ENCODE data around the gene SCAPER. TPM values are rescaled to one million over a fixed set of nuclear protein-coding genes. Genes with fewer than 3 reads are reported as not detected.

SCAPER gene
- total RNA-seq, 4 donors from 2014 or later, result 23.5 to 27.7 (median 24.2) TPM

- TF ChIP-seq, protein P1, sequence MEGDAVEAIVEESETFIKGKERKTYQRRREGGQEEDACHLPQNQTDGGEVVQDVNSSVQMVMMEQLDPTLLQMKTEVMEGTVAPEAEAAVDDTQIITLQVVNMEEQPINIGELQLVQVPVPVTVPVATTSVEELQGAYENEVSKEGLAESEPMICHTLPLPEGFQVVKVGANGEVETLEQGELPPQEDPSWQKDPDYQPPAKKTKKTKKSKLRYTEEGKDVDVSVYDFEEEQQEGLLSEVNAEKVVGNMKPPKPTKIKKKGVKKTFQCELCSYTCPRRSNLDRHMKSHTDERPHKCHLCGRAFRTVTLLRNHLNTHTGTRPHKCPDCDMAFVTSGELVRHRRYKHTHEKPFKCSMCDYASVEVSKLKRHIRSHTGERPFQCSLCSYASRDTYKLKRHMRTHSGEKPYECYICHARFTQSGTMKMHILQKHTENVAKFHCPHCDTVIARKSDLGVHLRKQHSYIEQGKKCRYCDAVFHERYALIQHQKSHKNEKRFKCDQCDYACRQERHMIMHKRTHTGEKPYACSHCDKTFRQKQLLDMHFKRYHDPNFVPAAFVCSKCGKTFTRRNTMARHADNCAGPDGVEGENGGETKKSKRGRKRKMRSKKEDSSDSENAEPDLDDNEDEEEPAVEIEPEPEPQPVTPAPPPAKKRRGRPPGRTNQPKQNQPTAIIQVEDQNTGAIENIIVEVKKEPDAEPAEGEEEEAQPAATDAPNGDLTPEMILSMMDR (IDR thresholded peaks at IDR 0.05; ENCODE audit: low read depth), result no peak
Measured at GRCh38 chr15:76626611-76627010, 278.5 kb downstream of the SCAPER start.

DNA sequence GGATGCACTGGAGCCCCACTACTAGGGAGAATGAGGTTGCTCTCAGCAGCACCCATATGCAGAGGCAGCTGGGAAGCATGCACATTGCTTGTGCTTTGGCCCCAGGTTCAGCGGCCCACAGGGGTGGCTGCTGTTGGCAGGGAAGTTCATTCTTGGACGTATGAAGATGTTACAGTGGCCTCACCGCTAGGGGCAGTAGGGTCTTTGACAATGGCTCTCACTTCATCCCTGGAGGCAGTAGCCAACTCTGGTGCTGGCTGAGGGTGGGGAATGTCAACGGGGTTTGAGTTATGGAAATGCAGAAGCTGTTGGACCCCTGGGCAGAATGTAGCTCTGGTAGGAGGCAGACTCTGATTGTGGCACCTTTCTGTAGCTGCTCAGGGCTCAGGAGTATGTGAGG is 279.9 kb downstream of the SCAPER start:
- TF ChIP-seq, protein P1 (IDR thresholded peaks at IDR 0.05; ENCODE audit: low read depth), result no peak

DNA sequence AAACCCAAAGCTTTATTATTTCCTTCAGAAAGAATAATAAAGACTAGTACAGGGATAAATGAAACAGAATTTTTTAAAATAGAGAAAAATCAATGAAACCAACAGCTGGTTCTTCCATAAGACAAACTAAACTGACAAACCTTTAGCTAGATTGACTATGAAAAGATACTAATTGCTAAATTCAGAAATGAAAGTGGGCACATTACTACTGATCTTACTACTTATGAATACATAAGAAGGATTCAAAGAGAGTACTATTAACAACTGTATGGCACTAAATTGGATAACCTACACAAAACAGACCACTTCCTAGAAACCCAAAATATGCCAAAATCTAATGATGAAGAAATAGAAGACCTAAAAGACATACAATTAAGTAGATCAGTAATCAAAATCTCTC is 290.4 kb downstream of the SCAPER start:
- TF ChIP-seq, protein P1 (IDR thresholded peaks at IDR 0.05; ENCODE audit: low read depth), result no peak

DNA sequence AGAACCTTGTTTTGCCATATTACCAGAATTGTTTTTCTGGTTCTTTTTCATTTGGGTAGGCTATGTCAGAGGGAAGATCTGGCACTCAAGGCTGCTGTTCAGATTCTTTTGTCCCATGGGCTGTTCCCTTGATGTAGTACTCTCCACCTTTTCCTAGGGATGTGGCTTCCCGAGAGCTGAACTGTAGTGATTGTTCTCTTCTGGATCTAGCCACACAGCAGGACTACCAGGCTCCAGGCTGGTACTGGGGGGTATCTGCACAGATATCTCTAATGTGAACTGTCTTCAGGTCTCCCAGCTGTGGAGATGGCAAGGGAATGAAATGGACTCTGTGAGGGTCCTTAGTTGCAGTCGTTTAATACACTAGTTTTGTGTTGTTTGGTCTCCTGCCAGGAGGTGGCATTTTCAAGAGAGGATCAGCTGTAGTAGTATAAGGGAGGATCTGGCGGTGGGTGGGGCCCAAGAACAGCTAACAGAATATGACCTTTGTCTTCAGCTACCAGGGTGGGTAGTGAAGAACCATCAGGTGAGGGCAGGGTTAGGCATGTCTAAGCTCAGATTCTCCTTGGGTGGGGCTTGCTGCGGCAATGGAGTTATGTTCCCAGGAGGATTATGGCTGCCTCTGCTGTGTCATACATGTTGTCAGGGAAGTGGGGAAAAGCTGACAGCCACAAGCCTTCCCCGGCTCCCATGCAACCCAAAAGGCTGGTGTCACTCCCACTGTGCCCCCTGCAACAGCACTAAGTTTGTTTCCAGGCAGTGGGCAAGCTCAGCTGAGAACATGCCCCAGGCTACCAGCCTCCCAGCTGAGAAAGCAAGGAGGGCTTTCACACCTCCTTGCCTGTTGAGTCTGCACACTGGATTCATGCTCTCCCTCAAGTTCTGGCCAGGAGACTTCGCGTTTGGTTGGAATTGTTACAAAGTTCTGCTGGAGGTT is 316.1 kb downstream of the SCAPER start:
- TF ChIP-seq, protein P1 (IDR thresholded peaks at IDR 0.05; ENCODE audit: low read depth), result no peak

DNA sequence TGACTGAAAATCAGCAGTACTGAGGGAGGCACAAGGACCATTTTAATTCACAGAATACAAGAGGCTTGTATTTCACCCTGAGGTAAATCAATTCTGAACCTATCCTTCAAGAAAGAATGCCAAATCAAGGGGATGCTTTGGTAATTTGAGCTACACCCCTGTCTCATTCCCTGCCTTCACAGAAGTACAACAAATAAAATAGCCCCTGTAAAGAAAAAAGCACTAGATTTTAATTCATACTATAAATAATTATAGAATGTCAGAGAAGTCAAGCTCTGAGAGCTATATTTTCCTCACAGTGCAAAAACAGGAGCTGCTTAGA is 319.6 kb downstream of the SCAPER start:
- TF ChIP-seq, protein P1 (IDR thresholded peaks at IDR 0.05; ENCODE audit: low read depth), result no peak

GRCh38 chr15:76584868-76585575 is 320.1 kb downstream of the SCAPER start:
- TF ChIP-seq, protein P1 (IDR thresholded peaks at IDR 0.05; ENCODE audit: low read depth), result no peak

DNA sequence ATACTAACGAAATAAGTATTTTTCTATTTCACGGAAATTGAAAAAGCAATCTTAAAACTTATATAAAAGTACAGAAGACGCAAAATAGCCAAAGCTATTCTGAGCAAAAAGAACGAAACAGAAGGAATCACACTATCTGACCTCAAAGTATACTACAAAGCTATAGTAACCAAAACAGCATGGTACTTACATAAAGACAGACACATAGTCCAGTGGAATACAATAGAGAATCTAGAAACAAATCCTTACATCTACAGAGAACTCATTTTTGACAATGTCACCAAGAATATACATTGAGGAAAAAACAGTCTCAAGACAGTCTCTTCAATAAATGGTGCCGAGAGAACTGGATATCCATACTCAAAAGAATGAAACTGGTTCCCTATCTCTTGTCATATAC is 322.6 kb downstream of the SCAPER start:
- TF ChIP-seq, protein P1 (IDR thresholded peaks at IDR 0.05; ENCODE audit: low read depth), result no peak
